Right hindlimb (tissue), 1 donor: ENCODE data around the gene ERCC6L2.
A peak's percentile ranks its signal among the peaks of the same experiment; 100 is the strongest.

ENCODE experiments used
- DNase-seq: peaks from one replicate; pipeline ENCODE4 v3.0.0-alpha.2; 2018

The ERCC6L2 gene

DNA sequence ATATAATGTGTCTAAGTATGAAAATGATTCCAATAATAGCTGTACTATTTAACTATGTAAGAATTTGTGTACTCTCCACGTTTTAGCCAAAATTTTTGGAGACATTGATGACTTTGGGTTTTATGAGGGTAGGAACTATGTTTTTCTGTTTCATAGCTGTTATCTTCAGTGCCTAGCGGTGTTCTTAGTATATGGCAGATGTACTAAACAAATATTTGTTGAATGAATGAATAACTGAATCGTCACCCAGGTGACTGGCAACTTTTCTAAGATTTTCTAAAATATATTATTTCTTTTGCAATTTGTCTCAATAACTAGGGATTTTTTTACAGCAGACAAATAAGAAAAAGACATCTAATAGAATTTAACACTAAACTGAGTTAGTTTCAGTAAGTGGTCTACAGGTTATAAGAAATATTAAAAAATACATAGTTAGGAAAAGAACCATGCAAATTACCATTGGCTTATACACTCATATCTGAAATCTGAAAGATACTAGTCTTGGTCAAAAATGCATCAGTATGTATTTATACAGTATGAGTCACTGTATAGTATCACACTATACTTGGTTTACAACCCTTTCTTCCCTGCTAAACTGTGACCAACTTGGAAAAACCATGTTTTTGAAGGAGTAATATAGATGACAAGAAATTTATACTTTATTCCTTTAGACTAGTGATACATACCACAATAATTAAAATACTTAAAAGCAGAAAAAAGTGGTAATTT is 10.5 kb upstream of the ERCC6L2 start:
- DNase-seq = no peak

- DNase-seq = no peak
Observed at GRCh38 chr9:95870352-95870751, 5.1 kb upstream of the ERCC6L2 start.

- DNase-seq = no peak
Observed at GRCh38 chr9:95870906-95871305, 4.6 kb upstream of the ERCC6L2 start.

- no peak for DNase-seq
Observed at GRCh38 chr9:95874303-95874988, 1.0 kb upstream of the ERCC6L2 start.

- peak; percentile 76 for DNase-seq
Observed at GRCh38 chr9:95874989-95875304, 544 bp upstream of the ERCC6L2 start.

DNA sequence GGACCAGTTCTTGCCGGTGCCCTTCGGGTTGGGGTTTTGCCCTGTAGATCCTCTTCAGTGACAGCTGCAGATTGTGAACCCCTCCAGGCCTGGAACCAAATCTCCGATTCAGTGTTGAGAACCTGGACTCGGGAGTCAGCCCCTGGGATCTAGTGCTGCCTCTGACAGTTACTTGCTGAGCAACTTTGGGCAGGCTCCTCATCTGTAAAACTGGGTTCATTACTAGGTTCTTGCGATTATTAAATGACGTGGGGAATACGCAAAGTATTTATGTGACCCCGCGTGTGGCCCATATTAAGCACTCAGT is 600 bp downstream of the ERCC6L2 start:
- no peak for DNase-seq

DNA sequence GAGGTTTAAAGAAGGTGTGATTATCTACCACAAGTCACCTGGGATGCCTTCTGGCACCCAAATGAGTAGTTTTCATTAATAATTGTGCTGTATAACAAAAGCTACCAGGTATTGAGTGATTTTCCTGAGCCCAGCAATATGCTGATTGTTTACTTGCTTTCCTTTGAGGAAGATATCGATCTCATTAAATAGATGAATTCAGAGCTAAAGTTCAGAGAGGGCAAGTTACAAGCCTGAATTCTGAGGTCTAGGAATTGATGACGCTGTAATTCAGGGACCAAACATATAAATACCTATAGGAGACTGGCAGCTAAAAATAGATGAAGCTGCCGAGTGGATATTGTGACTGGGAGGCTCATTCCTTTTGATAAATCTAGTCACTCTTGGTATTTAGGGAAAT is 1.1 kb downstream of the ERCC6L2 start:
- DNase-seq = no peak

GRCh38 chr9:95877984-95878383 is 2.5 kb downstream of the ERCC6L2 start:
- no peak for DNase-seq

DNA sequence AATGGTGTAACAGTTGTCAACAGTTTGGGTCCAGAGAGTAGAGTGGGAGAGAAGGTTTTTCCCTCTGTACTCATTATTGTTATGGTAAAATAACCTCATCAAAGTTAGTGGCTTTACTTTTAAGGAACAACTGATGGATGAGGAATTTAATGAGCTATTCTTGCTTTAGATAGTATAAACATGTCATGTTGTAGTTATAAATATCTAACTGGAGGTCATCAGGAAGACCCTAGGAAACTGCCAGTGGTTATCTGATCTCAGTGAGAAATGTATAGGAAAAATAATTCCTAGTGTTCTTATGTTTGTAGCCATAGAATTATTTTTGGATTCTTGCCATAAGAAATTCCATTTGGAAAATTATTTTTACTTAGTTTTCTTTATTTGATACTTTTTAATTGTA is 4.1 kb downstream of the ERCC6L2 start:
- no peak for DNase-seq

DNA sequence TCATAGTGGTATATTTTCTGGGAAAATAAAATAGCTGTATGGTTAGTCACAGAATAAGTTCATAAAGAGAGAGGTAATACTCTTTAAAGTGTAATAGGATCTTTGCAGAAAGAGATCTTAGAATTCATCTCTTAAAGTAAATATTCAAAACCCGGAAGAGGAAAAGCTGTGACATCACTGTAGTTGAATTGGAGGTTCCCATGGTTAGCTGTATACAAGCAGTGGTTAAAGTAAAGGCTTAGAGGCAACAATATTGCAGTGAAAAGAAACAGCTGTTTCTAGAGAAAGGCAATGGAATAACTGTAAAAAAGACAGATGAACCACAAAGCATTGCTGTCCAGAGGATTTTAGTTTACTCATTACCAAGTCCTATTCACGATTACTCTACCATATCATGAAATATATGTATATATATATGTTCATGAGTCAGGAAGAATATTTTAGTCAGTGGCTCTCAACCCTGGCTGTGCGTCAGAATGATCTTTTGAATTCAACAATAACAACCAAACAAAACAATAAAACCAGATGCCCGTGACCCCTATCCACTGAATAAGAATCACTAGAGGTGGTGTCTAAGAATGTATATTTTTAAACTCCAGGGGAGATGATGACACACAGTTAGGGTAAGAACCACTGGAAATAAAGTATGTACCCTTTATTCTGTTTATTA is 4.7 kb downstream of the ERCC6L2 start:
- DNase-seq = no peak

DNA sequence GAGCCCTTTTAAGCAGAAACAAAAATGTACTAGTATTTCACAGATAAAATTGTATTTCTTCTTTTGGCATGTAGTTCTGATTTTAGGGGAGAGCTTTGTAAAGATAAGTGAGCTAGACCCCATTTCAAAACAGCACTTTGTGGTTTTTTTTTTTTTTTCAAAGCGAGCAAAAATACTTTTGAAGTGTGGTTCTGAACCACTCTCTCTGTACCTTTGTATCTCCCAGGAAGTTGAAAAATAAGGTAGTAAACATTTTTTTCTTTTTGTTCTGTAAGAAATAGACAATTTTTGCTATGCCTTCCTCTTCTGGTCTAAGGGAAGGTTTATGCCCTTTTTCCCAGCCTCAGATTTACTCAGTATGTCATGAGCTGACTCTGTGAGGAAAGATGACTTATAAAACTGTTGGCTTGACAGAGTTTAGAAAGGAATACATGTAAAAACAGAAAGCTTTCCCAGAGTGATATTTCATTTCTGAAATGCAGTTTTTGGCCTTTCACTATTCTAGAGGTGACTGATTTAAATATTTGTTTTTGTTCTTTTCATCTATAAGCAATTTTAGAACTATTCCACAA is 12.5 kb downstream of the ERCC6L2 start:
- no peak for DNase-seq

DNA sequence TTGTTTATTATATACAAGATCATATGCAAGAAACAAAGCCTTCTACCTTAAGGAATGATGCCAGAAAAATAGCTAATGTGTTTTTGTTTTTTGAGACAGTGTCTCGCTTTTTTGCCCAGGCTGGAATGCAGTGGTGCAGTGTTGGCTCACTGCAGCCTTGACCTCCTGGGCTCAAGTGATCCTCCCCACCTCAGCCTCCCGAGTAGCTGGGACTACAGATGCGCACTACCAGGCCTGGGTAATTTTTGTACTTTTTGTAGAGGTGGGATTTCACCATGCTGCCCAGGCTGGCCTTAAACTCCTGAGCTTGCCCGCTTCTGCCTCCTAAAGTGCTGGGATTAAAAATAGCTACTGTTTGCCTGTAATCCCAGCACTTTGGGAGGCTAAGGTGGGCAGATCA is 15.1 kb downstream of the ERCC6L2 start:
- DNase-seq = no peak

DNA sequence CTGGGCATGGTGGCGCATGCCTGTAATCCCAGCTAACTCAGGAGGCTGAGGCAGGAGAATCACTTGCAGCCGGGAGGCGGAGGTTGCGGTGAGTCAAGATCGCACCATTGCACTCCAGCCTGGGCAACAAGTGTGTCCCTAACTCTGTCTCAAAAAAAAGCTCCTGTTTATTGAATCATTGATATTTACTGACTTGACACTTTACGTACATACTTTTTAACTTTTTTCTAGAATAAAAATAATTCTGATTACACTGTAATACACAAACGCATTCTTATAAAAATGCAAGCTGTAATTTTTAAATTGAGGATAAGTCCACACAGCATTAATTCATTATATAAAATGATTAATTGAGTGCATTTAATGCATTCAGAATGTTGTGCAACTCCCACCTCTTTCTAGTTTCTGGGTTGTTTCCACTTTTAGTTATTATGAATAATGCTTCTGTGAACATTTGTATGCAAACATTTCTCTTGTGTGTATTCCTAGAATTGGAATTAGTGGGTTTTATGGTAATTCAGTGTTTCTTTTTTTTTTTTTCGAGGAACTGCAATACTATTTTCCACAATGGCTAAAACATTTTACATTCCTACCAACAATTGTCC is 15.7 kb downstream of the ERCC6L2 start:
- no peak for DNase-seq

DNA sequence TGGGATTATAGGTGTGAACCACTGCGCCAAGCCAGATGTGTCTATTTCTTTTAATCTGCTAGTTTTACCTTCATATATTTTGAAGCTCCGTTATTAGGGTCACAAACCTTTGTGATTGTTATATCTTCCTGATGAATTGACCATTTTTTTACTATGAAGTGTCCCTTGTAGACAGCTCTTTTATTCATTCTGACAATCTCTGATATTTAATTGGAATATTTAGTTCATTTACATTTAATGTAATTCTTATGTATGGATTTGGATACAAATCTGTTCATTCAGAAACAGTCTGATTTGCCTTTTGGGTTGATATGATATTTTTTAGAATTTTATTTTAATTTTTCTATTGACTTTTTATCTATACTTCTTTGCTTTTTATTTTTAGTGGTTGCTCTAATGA is 17.2 kb downstream of the ERCC6L2 start:
- no peak for DNase-seq

DNA sequence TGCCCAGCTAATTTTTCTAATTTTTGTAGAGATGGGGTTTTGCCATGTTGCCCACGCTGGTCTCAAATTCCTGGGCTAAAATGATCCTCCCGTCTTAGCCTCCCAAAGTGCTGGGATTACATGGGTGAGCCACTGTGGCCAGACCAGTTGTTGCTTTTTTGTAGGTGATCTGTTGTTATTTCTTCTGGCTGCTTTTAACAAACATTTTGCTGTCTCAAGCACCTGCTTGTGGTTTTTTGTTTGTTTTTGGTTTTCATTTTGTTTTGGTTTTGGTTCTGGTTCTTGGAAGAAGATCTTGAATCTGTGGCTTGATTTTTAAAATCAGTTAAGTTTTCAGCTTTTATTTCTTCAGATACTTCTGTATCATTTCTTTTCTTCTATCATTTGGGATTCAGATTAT is 21.1 kb downstream of the ERCC6L2 start:
- DNase-seq = no peak

- DNase-seq = no peak
Observed at GRCh38 chr9:95901506-95901905, 26.0 kb downstream of the ERCC6L2 start.

DNA sequence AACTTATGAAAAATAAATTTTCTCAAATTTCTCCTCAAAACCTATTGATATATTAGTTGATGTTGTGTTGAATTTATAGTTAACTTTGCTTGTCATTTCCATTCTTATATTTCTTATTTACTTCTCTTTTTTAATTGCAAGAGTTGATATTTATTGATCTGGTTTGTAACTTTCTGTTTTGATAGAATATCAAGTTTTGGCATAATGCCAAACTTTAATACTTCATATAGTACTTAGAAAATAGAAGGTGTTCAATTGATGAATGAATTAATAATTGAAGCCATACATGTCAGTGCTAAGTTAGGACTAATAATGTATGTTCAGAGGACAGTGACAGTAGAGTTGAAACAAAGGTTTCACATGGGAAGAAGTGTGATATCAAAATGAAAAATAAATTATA is 27.9 kb downstream of the ERCC6L2 start:
- DNase-seq = no peak

DNA sequence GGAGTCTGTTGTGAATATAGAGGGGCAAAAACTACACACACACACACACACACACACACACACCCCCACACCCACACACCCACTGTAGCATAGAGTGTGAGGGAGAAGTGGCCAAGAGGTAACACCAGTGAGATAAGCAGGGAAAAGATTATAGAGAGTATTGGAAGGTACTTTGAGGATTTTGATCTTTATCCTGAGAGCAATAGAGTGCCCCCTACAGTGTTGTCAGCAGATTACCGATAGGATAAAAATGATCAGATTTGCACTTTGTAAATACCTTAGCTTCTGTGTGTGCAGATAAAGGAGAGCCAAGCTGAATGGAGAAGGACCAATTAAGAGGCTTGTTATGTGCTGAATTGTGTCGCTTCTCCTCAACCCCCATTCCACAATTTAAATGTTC is 32.3 kb downstream of the ERCC6L2 start:
- DNase-seq = no peak

- DNase-seq = no peak
Observed at GRCh38 chr9:95910023-95910707, 34.7 kb downstream of the ERCC6L2 start.

DNA sequence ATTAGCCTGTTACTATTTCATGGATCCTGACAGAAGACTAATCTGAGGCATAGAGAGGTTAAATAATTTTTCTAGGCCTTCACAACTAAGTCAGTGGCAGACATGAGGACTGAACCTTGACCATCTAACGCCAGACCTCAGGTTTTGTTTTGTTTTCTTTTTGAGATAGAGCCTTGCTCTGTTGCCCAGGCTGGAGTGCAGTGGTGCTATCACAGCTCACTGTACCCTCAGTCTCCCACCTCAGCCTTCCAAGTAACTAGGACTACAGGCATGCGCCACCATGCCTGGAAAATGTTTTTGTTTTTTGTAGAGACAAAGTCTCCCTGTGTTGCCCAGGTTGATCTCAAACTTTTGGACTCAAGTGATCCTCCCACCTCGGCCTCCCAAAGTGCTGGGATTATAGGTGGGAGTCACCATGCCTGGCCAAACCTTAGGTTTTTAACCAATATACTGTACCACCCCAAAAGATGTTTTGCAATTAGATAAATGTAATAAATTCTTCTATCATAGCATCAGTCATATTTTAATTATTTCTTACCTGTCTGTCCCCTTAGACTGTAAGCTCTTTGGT is 35.4 kb downstream of the ERCC6L2 start:
- no peak for DNase-seq

GRCh38 chr9:95912773-95913172 is 37.3 kb downstream of the ERCC6L2 start:
- DNase-seq = no peak

DNA sequence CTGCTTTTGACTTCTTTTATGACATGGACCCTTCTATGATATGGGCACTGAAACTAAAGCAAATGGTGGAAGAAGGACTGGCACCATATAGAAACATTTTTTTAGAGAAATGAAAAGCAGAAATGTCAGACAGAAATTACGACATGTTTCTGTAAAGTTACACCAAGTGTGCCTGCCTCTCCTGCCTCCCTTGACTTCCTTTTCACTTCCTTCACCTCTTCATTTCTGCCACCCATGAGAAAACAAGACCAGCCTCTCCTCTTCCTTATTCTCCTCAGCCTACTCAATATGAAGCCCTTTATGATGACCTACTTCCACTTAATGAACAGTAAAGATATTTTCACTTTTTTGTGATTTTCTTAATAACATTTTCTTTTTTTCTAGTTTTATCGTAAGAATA is 44.5 kb downstream of the ERCC6L2 start:
- DNase-seq = no peak

- DNase-seq = no peak
Observed at GRCh38 chr9:95923794-95924193, 48.3 kb downstream of the ERCC6L2 start.
